ENCODE results near the gene GABPB2.

GABPB2 gene

GRCh38 chr1:151137789-151138188 is 67.2 kb downstream of the GABPB2 start:
- no peak overlapping the region for H3K4me3 ChIP-seq (ENCODE audit: low read length)
- peaks cover 9% of the 10 kb centered on the region for H3K4me1 ChIP-seq (ENCODE audit: low read length)
- H3K9me2 ChIP-seq (replicated peaks; ENCODE audit: insufficient read depth, low read length) = no peaks in the 10 kb centered on the region
- TF ChIP-seq, protein P1, sequence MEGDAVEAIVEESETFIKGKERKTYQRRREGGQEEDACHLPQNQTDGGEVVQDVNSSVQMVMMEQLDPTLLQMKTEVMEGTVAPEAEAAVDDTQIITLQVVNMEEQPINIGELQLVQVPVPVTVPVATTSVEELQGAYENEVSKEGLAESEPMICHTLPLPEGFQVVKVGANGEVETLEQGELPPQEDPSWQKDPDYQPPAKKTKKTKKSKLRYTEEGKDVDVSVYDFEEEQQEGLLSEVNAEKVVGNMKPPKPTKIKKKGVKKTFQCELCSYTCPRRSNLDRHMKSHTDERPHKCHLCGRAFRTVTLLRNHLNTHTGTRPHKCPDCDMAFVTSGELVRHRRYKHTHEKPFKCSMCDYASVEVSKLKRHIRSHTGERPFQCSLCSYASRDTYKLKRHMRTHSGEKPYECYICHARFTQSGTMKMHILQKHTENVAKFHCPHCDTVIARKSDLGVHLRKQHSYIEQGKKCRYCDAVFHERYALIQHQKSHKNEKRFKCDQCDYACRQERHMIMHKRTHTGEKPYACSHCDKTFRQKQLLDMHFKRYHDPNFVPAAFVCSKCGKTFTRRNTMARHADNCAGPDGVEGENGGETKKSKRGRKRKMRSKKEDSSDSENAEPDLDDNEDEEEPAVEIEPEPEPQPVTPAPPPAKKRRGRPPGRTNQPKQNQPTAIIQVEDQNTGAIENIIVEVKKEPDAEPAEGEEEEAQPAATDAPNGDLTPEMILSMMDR (IDR thresholded peaks at IDR 0.05; ENCODE audit: low read length) = no peak
- no peak for TF ChIP-seq EZH2 (optimal IDR thresholded peaks at IDR 0.05; ENCODE audit: low read depth, low read length)
- TF ChIP-seq EZH2phosphoT487 (IDR thresholded peaks at IDR 0.05; ENCODE audit: low read length) = no peak
- H2AFZ ChIP-seq (ENCODE audit: low read length) = no peak overlapping the region
- no peaks in the 10 kb centered on the region for H3K9me3 ChIP-seq (replicated peaks; ENCODE audit: insufficient read depth, low read length)
- no peaks in the 10 kb centered on the region for H3K79me2 ChIP-seq (ENCODE audit: low read length)
- H4K20me1 ChIP-seq (ENCODE audit: insufficient read depth, low read length) = no peaks in the 10 kb centered on the region
- no peak overlapping the region for H3K27ac ChIP-seq (ENCODE audit: low read length)
- no peak overlapping the region for H3K4me2 ChIP-seq (ENCODE audit: low read depth, low read length)
- no peaks in the 10 kb centered on the region for H3F3A ChIP-seq (ENCODE audit: insufficient read depth, low read length)
- H3K36me3 ChIP-seq (replicated peaks; ENCODE audit: insufficient read depth, low read length) = no peaks in the 10 kb centered on the region
- H3K9ac ChIP-seq (ENCODE audit: low read length) = no peak overlapping the region
- no peak for DNase-seq
- H3K27me3 ChIP-seq (replicated peaks; ENCODE audit: insufficient read depth, low read length) = peaks cover 30% of the 10 kb centered on the region

DNA sequence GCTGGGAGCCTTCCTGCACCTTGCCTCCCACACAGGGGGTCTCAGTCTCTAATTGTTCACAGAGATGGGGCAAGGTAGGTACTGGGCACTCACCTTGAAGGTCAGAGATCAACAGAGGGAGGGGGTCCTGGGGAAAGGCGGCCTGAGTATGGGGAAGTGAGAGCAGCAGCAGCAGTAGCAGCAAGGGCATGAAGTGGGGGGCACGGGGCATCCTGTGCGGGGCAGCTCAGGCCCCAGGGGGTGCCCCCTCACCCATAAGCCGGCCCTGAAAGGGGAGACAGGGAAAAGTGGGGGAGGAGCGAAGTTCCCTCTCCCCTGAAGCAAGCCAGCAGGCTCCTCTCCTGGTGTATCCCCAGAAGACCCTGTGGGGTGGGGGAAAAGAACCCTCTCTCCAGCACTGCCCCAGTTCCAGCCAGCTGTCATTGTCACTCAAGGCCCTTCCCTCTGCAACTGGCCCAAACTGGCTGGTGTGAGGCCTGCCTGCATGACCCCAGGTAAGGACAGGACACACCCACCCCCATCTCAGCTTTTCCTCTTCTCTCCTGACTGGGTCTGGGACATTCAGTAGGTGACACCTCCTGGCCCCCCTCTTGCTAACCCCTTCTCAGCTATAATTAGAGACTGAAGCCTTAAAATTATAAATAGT is 72.0 kb downstream of the GABPB2 start:
- Histone ChIP-seq H3K27ac (ENCODE audit: low read length) (no peak overlapping the region), H3K4me3 (ENCODE audit: low read length) (no peak overlapping the region), H3K9me3 (replicated peaks; ENCODE audit: insufficient read depth, low read length) (no peaks in the 10 kb centered on the region), H3K27me3 (replicated peaks; ENCODE audit: insufficient read depth, low read length) (peaks cover 35% of the 10 kb centered on the region), H3K4me2 (ENCODE audit: low read depth, low read length) (no peak overlapping the region), H3K9ac (ENCODE audit: low read length) (no peak overlapping the region), H3K4me1 (ENCODE audit: low read length) (peaks cover 8% of the 10 kb centered on the region; the same call in 1 of the 2 replicates), H3F3A (ENCODE audit: insufficient read depth, low read length) (no peaks in the 10 kb centered on the region), H2AFZ (ENCODE audit: low read length) (no peak overlapping the region), H3K79me2 (ENCODE audit: low read length) (no peaks in the 10 kb centered on the region), H3K9me2 (replicated peaks; ENCODE audit: insufficient read depth, low read length) (no peaks in the 10 kb centered on the region), H3K36me3 (replicated peaks; ENCODE audit: insufficient read depth, low read length) (no peaks in the 10 kb centered on the region), H4K20me1 (ENCODE audit: insufficient read depth, low read length) (no peaks in the 10 kb centered on the region)
- TF ChIP-seq EZH2 (optimal IDR thresholded peaks at IDR 0.05; ENCODE audit: low read depth, low read length) (no peak), EZH2phosphoT487 (IDR thresholded peaks at IDR 0.05; ENCODE audit: low read length) (no peak)
- TF ChIP-seq, protein P1 (IDR thresholded peaks at IDR 0.05; ENCODE audit: low read length) = no peak
- no peak for DNase-seq

GRCh38 chr1:151143057-151143435 is 72.5 kb downstream of the GABPB2 start:
- Histone ChIP-seq H3K4me3 (ENCODE audit: low read length) (no peak overlapping the region), H3F3A (ENCODE audit: insufficient read depth, low read length) (no peaks in the 10 kb centered on the region), H4K20me1 (ENCODE audit: insufficient read depth, low read length) (no peaks in the 10 kb centered on the region), H3K9me3 (replicated peaks; ENCODE audit: insufficient read depth, low read length) (no peaks in the 10 kb centered on the region), H3K9ac (ENCODE audit: low read length) (no peak overlapping the region), H3K9me2 (replicated peaks; ENCODE audit: insufficient read depth, low read length) (no peaks in the 10 kb centered on the region), H3K4me1 (ENCODE audit: low read length) (peaks cover 8% of the 10 kb centered on the region; the same call in 1 of the 2 replicates), H3K27me3 (replicated peaks; ENCODE audit: insufficient read depth, low read length) (peaks cover 35% of the 10 kb centered on the region), H3K4me2 (ENCODE audit: low read depth, low read length) (no peak overlapping the region), H3K27ac (ENCODE audit: low read length) (no peak overlapping the region), H2AFZ (ENCODE audit: low read length) (no peak overlapping the region), H3K79me2 (ENCODE audit: low read length) (no peaks in the 10 kb centered on the region), H3K36me3 (replicated peaks; ENCODE audit: insufficient read depth, low read length) (no peaks in the 10 kb centered on the region)
- no peak for DNase-seq
- TF ChIP-seq, protein P1 (IDR thresholded peaks at IDR 0.05; ENCODE audit: low read length) = no peak
- TF ChIP-seq EZH2phosphoT487 (IDR thresholded peaks at IDR 0.05; ENCODE audit: low read length) (no peak), EZH2 (optimal IDR thresholded peaks at IDR 0.05; ENCODE audit: low read depth, low read length) (no peak)
